HepG2 (cell line): ENCODE results near the gene SECISBP2L. TPM values are rescaled to one million over a fixed set of nuclear protein-coding genes. Genes with fewer than 3 reads are reported as not detected.

Experiments used
- DPF2 ChIP-seq: sonication (generic); formaldehyde crosslinking; IDR thresholded peaks from 2 replicates; pipeline ENCODE4 v1.4.0; 2020; ENCODE audit warnings: mild to moderate bottlenecking, low read depth, missing genetic modification reagents, borderline replicate concordance
- EED ChIP-seq: sonication (generic); formaldehyde crosslinking; IDR thresholded peaks from 2 replicates; pipeline ENCODE4 v1.5.0; 2020; ENCODE audit warnings: mild to moderate bottlenecking, missing genetic modification reagents
- ETV5 ChIP-seq: IDR thresholded peaks from 2 replicates; pipeline ENCODE4 v1.6.1; 2018; ENCODE audit warnings: missing biosample characterization, missing genetic modification reagents, inconsistent platforms, borderline replicate concordance
- FIP1L1 ChIP-seq: fragments of 200-400 bp; formaldehyde crosslinking; IDR thresholded peaks from 2 replicates; pipeline ENCODE4 v1.6.1; 2018; ENCODE audit warnings: low read depth, mild to moderate bottlenecking, low read length, moderate library complexity, borderline replicate concordance; ENCODE audit not compliant: insufficient read depth
- FOXJ3 ChIP-seq: sonication (generic); formaldehyde crosslinking; IDR thresholded peaks from 2 replicates; pipeline ENCODE4 v1.4.0; 2020; ENCODE audit warnings: missing genetic modification reagents, mild to moderate bottlenecking, borderline replicate concordance
- HNF4G ChIP-seq, 2 experiments: sonication (generic) in 1 of 2; formaldehyde crosslinking in 1 of 2; IDR thresholded peaks; 2 replicates each; pipeline versions ENCODE4 v1.4.0 to v1.6.1; 2011 to 2020; ENCODE audit warnings: borderline replicate concordance in 2 of 2, low read depth in 2 of 2, mild to moderate bottlenecking in 2 of 2, low read length in 1 of 2, missing genetic modification reagents in 1 of 2, moderate library complexity in 1 of 2
- RELA ChIP-seq: sonication (generic); formaldehyde crosslinking; IDR thresholded peaks from 2 replicates; pipeline ENCODE4 v1.4.0; 2020; ENCODE audit warnings: missing genetic modification reagents
- SNAI1 ChIP-seq: sonication (generic); formaldehyde crosslinking; IDR thresholded peaks from 2 replicates; pipeline ENCODE4 v1.5.0; 2020; ENCODE audit warnings: mild to moderate bottlenecking, missing genetic modification reagents, borderline replicate concordance
- SP140L ChIP-seq: sonication (generic); formaldehyde crosslinking; IDR thresholded peaks from 2 replicates; pipeline ENCODE4 v1.4.0; 2020; ENCODE audit warnings: missing genetic modification reagents, borderline replicate concordance
- SP4 ChIP-seq: sonication (generic); formaldehyde crosslinking; IDR thresholded peaks from 2 replicates; pipeline ENCODE4 v1.8.1; 2023; ENCODE audit warnings: mild to moderate bottlenecking, missing genetic modification reagents
- SSRP1 ChIP-seq: IDR thresholded peaks from 2 replicates; pipeline ENCODE4 v1.6.1; 2016; ENCODE audit warnings: control low read depth
- TRIM22 ChIP-seq: fragments of 450-650 bp; IDR thresholded peaks from 2 replicates; pipeline ENCODE4 v1.6.1; 2017
- ZBTB2 ChIP-seq: sonication (generic); formaldehyde crosslinking; IDR thresholded peaks from 2 replicates; pipeline ENCODE4 v1.8.0; 2022; ENCODE audit warnings: low read depth, missing genetic modification reagents
- ZFP41 ChIP-seq: sonication (generic); formaldehyde crosslinking; IDR thresholded peaks from 2 replicates; pipeline ENCODE4 v1.4.0; 2020; ENCODE audit warnings: mild to moderate bottlenecking, missing genetic modification reagents, borderline replicate concordance
- ZNF296 ChIP-seq: sonication (generic); formaldehyde crosslinking; conservative IDR thresholded peaks from 2 replicates; pipeline ENCODE4 v1.5.0; 2020; ENCODE audit warnings: mild to moderate bottlenecking, missing genetic modification reagents
- ZNF441 ChIP-seq: sonication (generic); formaldehyde crosslinking; IDR thresholded peaks from 2 replicates; pipeline ENCODE4 v1.7.0; 2021; ENCODE audit warnings: missing genetic modification reagents, borderline replicate concordance
- ZNF496 ChIP-seq: sonication (generic); formaldehyde crosslinking; IDR thresholded peaks from 2 replicates; pipeline ENCODE4 v1.8.1; 2023; ENCODE audit warnings: mild to moderate bottlenecking, moderate library complexity, missing genetic modification reagents; ENCODE audit not compliant: insufficient replicate concordance
- ZNF790 ChIP-seq: sonication (generic); formaldehyde crosslinking; IDR thresholded peaks from 2 replicates; pipeline ENCODE4 v1.8.0; 2022; ENCODE audit warnings: missing genetic modification reagents, mild to moderate bottlenecking, borderline replicate concordance
- polyA plus RNA-seq, 8 experiments: library from polyadenylated mRNA; depleted of rRNA in 3 of 8; stranded (reverse) in 7 of 8; unstranded in 1 of 8; fragments of >200 nt; fragmentation: Illumina TruSeq in 4 of 8; extraction: Trizol in 4 of 8; gene quantifications; 2 replicates each; pipeline versions ENCODE4 v1.2.1 to v1.2.3, GENCODE V29; 2011 to 2016; ENCODE audit warnings: low read depth in 4 of 8, missing spikeins in 1 of 8, mixed read lengths in 1 of 8; ENCODE audit not compliant: insufficient read depth in 1 of 8
- total RNA-seq, 5 experiments: library from RNA; depleted of rRNA; stranded (reverse); fragments of >200 nt; fragmentation: Illumina TruSeq; extraction: Trizol; gene quantifications; 2 replicates each; pipeline ENCODE4 v1.2.3, GENCODE V29; 2016; ENCODE audit warnings: low read depth in 1 of 5
- TF ChIP-seq, protein P1 (sequence below): sonication (generic); formaldehyde crosslinking; IDR thresholded peaks from 2 replicates; pipeline ENCODE4 v1.4.0; 2020; ENCODE audit warnings: missing genetic modification reagents
- TF ChIP-seq, protein P2 (sequence below): IDR thresholded peaks from 2 replicates; pipeline ENCODE4 v1.6.1; 2016; ENCODE audit warnings: low read depth

Gene SECISBP2L
- total and polyA plus RNA-seq, 2 of the 13 experiments (the other 11 are each of a cell fraction or from before 2014, with no cell fraction given) = 13.9 to 15.6 TPM

- TF ChIP-seq, protein P1, sequence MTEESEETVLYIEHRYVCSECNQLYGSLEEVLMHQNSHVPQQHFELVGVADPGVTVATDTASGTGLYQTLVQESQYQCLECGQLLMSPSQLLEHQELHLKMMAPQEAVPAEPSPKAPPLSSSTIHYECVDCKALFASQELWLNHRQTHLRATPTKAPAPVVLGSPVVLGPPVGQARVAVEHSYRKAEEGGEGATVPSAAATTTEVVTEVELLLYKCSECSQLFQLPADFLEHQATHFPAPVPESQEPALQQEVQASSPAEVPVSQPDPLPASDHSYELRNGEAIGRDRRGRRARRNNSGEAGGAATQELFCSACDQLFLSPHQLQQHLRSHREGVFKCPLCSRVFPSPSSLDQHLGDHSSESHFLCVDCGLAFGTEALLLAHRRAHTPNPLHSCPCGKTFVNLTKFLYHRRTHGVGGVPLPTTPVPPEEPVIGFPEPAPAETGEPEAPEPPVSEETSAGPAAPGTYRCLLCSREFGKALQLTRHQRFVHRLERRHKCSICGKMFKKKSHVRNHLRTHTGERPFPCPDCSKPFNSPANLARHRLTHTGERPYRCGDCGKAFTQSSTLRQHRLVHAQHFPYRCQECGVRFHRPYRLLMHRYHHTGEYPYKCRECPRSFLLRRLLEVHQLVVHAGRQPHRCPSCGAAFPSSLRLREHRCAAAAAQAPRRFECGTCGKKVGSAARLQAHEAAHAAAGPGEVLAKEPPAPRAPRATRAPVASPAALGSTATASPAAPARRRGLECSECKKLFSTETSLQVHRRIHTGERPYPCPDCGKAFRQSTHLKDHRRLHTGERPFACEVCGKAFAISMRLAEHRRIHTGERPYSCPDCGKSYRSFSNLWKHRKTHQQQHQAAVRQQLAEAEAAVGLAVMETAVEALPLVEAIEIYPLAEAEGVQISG (CRISPR knock-in tag) = peak; percentile 92
- TF ChIP-seq ZBTB2 (CRISPR knock-in tag) = peak; percentile 76
- no peak for TF ChIP-seq ZFP41 (CRISPR knock-in tag)
- no peak for TF ChIP-seq FIP1L1
- no peak for TF ChIP-seq DPF2 (CRISPR knock-in tag)
- peak; percentile 93 for TF ChIP-seq SNAI1 (CRISPR knock-in tag)
- TF ChIP-seq SP140L (CRISPR knock-in tag) = no peak
- no peak; the same call in 1 of the 2 replicates for TF ChIP-seq ZNF790 (CRISPR knock-in tag)
- TF ChIP-seq ZNF441 (CRISPR knock-in tag) = peak; percentile 87
- TF ChIP-seq EED (CRISPR knock-in tag) = peak; percentile 42; the same call in 1 of the 2 replicates
- peak; percentile 78; the same call in 1 of the 2 replicates for TF ChIP-seq SSRP1
- TF ChIP-seq, protein P2, sequence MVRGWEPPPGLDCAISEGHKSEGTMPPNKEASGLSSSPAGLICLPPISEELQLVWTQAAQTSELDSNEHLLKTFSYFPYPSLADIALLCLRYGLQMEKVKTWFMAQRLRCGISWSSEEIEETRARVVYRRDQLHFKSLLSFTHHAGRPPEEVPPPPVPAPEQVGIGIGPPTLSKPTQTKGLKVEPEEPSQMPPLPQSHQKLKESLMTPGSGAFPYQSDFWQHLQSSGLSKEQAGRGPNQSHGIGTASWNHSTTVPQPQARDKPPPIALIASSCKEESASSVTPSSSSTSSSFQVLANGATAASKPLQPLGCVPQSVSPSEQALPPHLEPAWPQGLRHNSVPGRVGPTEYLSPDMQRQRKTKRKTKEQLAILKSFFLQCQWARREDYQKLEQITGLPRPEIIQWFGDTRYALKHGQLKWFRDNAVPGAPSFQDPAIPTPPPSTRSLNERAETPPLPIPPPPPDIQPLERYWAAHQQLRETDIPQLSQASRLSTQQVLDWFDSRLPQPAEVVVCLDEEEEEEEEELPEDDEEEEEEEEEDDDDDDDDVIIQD (CRISPR knock-in tag) = peak; percentile 100
- no peak for TF ChIP-seq TRIM22
- no peak for TF ChIP-seq ZNF496 (CRISPR knock-in tag)
- TF ChIP-seq ZNF296 = no peak
- peak; percentile 82 for TF ChIP-seq RELA (CRISPR knock-in tag)
- TF ChIP-seq ETV5 = peak; percentile 88
- TF ChIP-seq FOXJ3 (CRISPR knock-in tag) = no peak; the same call in 1 of the 2 replicates
- TF ChIP-seq HNF4G (IDR thresholded peaks at IDR 0.05; ENCODE audit: borderline replicate concordance, low read depth, low read length) = no peak
- TF ChIP-seq HNF4G (CRISPR knock-in tag; IDR thresholded peaks at IDR 0.05; ENCODE audit: borderline replicate concordance, low read depth) = no peak
- peak; percentile 90; the same call in 1 of the 2 replicates for TF ChIP-seq SP4 (CRISPR knock-in tag)
These were observed at the start of gene SECISBP2L (continued) for GRCh38 chr15:49046220-49047102.
